Measurements from ENCODE around the gene C21orf58.

The C21orf58 gene

GRCh38 chr21:46284733-46285132 lies 38.9 kb downstream of the C21orf58 start:
- no peak for TF ChIP-seq CTCF (IDR thresholded peaks at IDR 0.05; ENCODE audit: extremely low read depth, insufficient read depth, missing control alignments)
- no peak for DNase-seq (ENCODE audit: low spot score)
- in situ Hi-C loops (cut with MboI; ENCODE audit: low pct_unique_long_range_greater_than_20kb, low sequenced_read_pairs, unreplicated experiment): no loop called here

- TF ChIP-seq CTCF (IDR thresholded peaks at IDR 0.05; ENCODE audit: extremely low read depth, insufficient read depth, missing control alignments): no peak
- no peak for DNase-seq (ENCODE audit: low spot score)
- in situ Hi-C loops (cut with MboI; ENCODE audit: low pct_unique_long_range_greater_than_20kb, low sequenced_read_pairs, unreplicated experiment): no loop called here
These were observed 39.5 kb downstream of the C21orf58 start for GRCh38 chr21:46284077-46284644.

- TF ChIP-seq CTCF (IDR thresholded peaks at IDR 0.05; ENCODE audit: extremely low read depth, insufficient read depth, missing control alignments): no peak
- in situ Hi-C loops (cut with MboI; ENCODE audit: low pct_unique_long_range_greater_than_20kb, low sequenced_read_pairs, unreplicated experiment): no loop called here
- DNase-seq (ENCODE audit: low spot score): no peak
These were observed 48.8 kb downstream of the C21orf58 start for GRCh38 chr21:46274797-46275390.

- TF ChIP-seq CTCF (IDR thresholded peaks at IDR 0.05; ENCODE audit: extremely low read depth, insufficient read depth, missing control alignments): no peak
- in situ Hi-C loops (cut with MboI; ENCODE audit: low pct_unique_long_range_greater_than_20kb, low sequenced_read_pairs, unreplicated experiment): no loop called here
- no peak for DNase-seq (ENCODE audit: low spot score)
These were observed 50.3 kb downstream of the C21orf58 start for GRCh38 chr21:46273341-46273740.

- in situ Hi-C loops (cut with MboI; ENCODE audit: low pct_unique_long_range_greater_than_20kb, low sequenced_read_pairs, unreplicated experiment): no loop called here
- no peak for TF ChIP-seq CTCF (IDR thresholded peaks at IDR 0.05; ENCODE audit: extremely low read depth, insufficient read depth, missing control alignments)
These were observed 54.2 kb downstream of the C21orf58 start for GRCh38 chr21:46269466-46269865.

GRCh38 chr21:46268371-46268770 lies 55.3 kb downstream of the C21orf58 start:
- in situ Hi-C loops (cut with MboI; ENCODE audit: low pct_unique_long_range_greater_than_20kb, low sequenced_read_pairs, unreplicated experiment): no loop called here
- no peak for TF ChIP-seq CTCF (IDR thresholded peaks at IDR 0.05; ENCODE audit: extremely low read depth, insufficient read depth, missing control alignments)
- DNase-seq (ENCODE audit: low spot score): no peak

More at GRCh38 chr21:46269466-46269865, 54.2 kb downstream of the C21orf58 start:
- DNase-seq (ENCODE audit: low spot score): no peak

Measured in GM13977 (cell line).